ENCODE data around the gene SLC18B1.
"Not testable (repeated sequence)": the region's sequence is repeated elsewhere in the genome, so short reads cannot be mapped to it uniquely, and the experiment has no call there.

Gene SLC18B1

GRCh38 chr6:132798869-132799538 lies 567 bp upstream of the SLC18B1 start:
- DNase-seq = peak; percentile 84

GRCh38 chr6:132795461-132795860 lies 3.0 kb downstream of the SLC18B1 start:
- DNase-seq = no peak

GRCh38 chr6:132792510-132792909 lies 5.9 kb downstream of the SLC18B1 start:
- no peak for DNase-seq

- no peak for DNase-seq
These were observed 8.0 kb downstream of the SLC18B1 start for GRCh38 chr6:132790450-132790849.

GRCh38 chr6:132789396-132789776 lies 9.1 kb downstream of the SLC18B1 start:
- DNase-seq = no peak

- no peak for DNase-seq
These were observed 9.6 kb downstream of the SLC18B1 start for GRCh38 chr6:132788658-132789395.

GRCh38 chr6:132785936-132786335 lies 12.5 kb downstream of the SLC18B1 start:
- DNase-seq = no peak

GRCh38 chr6:132780770-132781371 lies 17.6 kb downstream of the SLC18B1 start:
- DNase-seq = peak; percentile 8

- not testable (repeated sequence) for DNase-seq
These were observed 20.6 kb downstream of the SLC18B1 start for GRCh38 chr6:132777881-132778280.

GRCh38 chr6:132768051-132768517 lies 30.4 kb downstream of the SLC18B1 start:
- peak; percentile 55 for DNase-seq

GRCh38 chr6:132765560-132765959 lies 32.9 kb downstream of the SLC18B1 start:
- DNase-seq = no peak

GRCh38 chr6:132764370-132764769 lies 34.1 kb downstream of the SLC18B1 start:
- DNase-seq = no peak

- peak; percentile 55 for DNase-seq
These were observed 35.2 kb downstream of the SLC18B1 start for GRCh38 chr6:132763269-132763668.

- DNase-seq = no peak
These were observed 38.2 kb downstream of the SLC18B1 start for GRCh38 chr6:132760256-132760655.

- no peak for DNase-seq
These were observed 39.7 kb downstream of the SLC18B1 start for GRCh38 chr6:132758689-132759088.

GRCh38 chr6:132752255-132752654 lies 46.2 kb downstream of the SLC18B1 start:
- DNase-seq = no peak

GRCh38 chr6:132751828-132752227 lies 46.6 kb downstream of the SLC18B1 start:
- no peak for DNase-seq

GRCh38 chr6:132751306-132751705 lies 47.1 kb downstream of the SLC18B1 start:
- DNase-seq = no peak

- no peak for DNase-seq
These were observed 47.8 kb downstream of the SLC18B1 start for GRCh38 chr6:132750455-132751248.

- no peak for DNase-seq
These were observed 49.3 kb downstream of the SLC18B1 start for GRCh38 chr6:132749111-132749510.

- no peak for DNase-seq
These were observed 50.0 kb downstream of the SLC18B1 start for GRCh38 chr6:132748446-132748845.

GRCh38 chr6:132746048-132746447 lies 52.4 kb downstream of the SLC18B1 start:
- no peak for DNase-seq

GRCh38 chr6:132742495-132742894 lies 55.9 kb downstream of the SLC18B1 start:
- DNase-seq = no peak

All from RPMI8226 (cell line).